Activated T-cell treated with anti-CD3 and anti-CD28 coated beads for 48 hours (primary cell): ENCODE results near the gene HMGCS1.
"Not testable (repeated sequence)": the region's sequence is repeated elsewhere in the genome, so short reads cannot be mapped to it uniquely, and the experiment has no call there.

Experiments used
- DNase-seq: peaks from one replicate; pipeline ENCODE4 v3.0.0-alpha.2; 2020; ENCODE audit warnings: low read depth

Gene HMGCS1

GRCh38 chr5:43313035-43313853 is at the start of gene HMGCS1:
HMGCS1 (minus strand) TSS chr5:43313412; CDS start chr5:43298965, 14,447 bp downstream.
- peak; percentile 97 for DNase-seq

GRCh38 chr5:43358726-43359125 is 45.5 kb upstream of the HMGCS1 start:
- DNase-seq: no peak

- DNase-seq: no peak
Observed at GRCh38 chr5:43358301-43358700, 45.1 kb upstream of the HMGCS1 start.

GRCh38 chr5:43357878-43358281 is 44.7 kb upstream of the HMGCS1 start:
- DNase-seq: no peak

- DNase-seq: no peak
Observed at GRCh38 chr5:43357067-43357466, 43.9 kb upstream of the HMGCS1 start.

- no peak for DNase-seq
Observed at GRCh38 chr5:43354774-43355173, 41.6 kb upstream of the HMGCS1 start.

GRCh38 chr5:43353668-43354067 is 40.5 kb upstream of the HMGCS1 start:
- no peak for DNase-seq

- no peak for DNase-seq
Observed at GRCh38 chr5:43352915-43353314, 39.7 kb upstream of the HMGCS1 start.

GRCh38 chr5:43352131-43352530 is 38.9 kb upstream of the HMGCS1 start:
- no peak for DNase-seq

GRCh38 chr5:43348861-43349363 is 35.7 kb upstream of the HMGCS1 start:
- DNase-seq: no peak

- no peak for DNase-seq
Observed at GRCh38 chr5:43348207-43348606, 35.0 kb upstream of the HMGCS1 start.

GRCh38 chr5:43338862-43339261 is 25.6 kb upstream of the HMGCS1 start:
- DNase-seq: no peak

- DNase-seq: no peak
Observed at GRCh38 chr5:43336159-43336558, 22.9 kb upstream of the HMGCS1 start.

GRCh38 chr5:43335681-43336080 is 22.5 kb upstream of the HMGCS1 start:
- no peak for DNase-seq

- DNase-seq: no peak
Observed at GRCh38 chr5:43332401-43332800, 19.2 kb upstream of the HMGCS1 start.

- DNase-seq: not testable (repeated sequence)
Observed at GRCh38 chr5:43325624-43326023, 12.4 kb upstream of the HMGCS1 start.

GRCh38 chr5:43323488-43323887 is 10.3 kb upstream of the HMGCS1 start:
- DNase-seq: not testable (repeated sequence)

GRCh38 chr5:43320846-43321245 is 7.6 kb upstream of the HMGCS1 start:
- no peak for DNase-seq

GRCh38 chr5:43316421-43316820 is 3.2 kb upstream of the HMGCS1 start:
- no peak for DNase-seq

GRCh38 chr5:43315682-43316081 is 2.5 kb upstream of the HMGCS1 start:
- no peak for DNase-seq

- DNase-seq: peak; percentile 26
Observed at GRCh38 chr5:43315263-43315662, 2.1 kb upstream of the HMGCS1 start.

- no peak for DNase-seq
Observed at GRCh38 chr5:43314724-43315123, 1.5 kb upstream of the HMGCS1 start.

- no peak for DNase-seq
Observed at GRCh38 chr5:43313854-43314457, 744 bp upstream of the HMGCS1 start.

- no peak for DNase-seq
Observed at GRCh38 chr5:43312699-43313034, 545 bp downstream of the HMGCS1 start.
